NCI-H748 treated with DMSO at 0.1 percent for 48 hours (cell line): ENCODE measurements around the gene PAXX.
A peak's percentile ranks its signal among the peaks of the same experiment; 100 is the strongest.

Experiments
- DNase-seq: peaks from one replicate; lab custom pipeline; 2025; lab: John Stamatoyannopoulos, UW

Gene PAXX

DNA sequence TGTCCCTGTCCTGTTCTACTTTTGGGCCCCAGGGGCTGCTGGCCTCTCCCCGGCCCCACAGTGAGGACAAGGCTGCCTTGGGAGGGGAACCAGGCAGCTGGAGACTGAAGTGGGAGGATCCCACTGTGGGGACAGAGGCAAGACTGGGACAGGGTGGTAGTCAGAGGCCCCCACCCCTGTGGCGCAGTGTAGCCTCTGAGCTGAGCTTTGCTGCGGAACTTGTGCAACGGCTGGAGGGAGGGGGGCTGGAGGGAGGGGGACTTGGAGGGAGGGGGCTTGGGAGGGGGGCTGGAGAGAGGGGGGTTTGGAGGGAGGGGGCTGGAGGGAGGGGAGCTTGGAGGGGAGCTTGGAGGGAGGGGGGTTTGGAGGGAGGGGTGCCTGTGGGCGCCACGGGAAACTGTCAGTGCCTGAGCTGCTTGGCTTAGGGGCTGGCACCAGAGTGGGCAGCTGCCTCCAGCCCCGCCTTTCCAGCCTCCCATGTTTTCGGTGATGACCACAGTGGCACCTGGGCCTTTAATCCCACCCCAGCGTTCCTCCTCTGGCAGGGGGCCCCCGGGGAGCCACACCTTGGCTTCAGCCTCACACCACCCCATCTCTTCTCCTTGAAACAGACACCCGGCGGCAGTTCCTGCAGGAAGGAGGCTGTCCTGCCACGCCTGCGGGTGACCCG, 42.0 kb downstream of the PAXX start:
- DNase-seq, result no peak

DNA sequence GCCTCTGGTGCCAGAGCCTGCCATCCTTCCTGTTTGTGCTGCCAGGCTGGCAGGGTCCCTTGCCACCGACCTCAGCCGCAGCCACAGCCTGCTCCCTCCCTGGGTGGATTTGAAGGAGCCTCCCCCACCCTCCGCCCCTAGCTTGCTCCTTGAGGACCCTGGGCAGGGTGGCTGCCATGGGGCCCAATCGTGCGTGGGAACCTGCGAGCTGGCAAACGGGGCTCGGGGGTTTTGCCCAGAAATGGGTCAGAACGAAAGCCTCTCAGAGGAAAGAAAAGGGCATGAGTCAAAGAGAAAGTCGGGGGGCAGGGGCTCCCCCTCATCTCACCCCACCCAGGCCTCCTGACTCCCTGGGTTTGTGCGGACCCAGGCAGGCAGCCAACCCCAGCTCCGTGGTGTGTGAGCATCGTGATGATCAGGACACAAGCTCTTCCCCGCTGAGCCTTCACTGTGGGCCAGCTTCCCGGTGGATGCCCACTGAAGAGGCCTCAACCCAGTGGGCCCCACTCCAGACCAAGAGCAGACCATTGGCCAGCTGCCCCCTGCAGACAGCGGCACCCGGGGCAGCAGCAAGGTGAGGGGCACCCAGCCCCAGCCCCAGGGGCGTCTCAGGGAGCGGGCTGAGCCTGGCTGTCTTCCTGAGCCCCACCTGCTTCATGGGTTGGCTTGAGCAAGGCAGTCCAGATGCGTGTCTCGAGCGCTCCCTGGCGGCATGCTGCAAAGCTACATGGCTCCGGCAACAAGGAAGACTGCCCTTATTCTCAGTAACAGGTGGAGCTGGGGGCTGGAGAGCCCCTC, 42.7 kb downstream of the PAXX start:
- peak; percentile 65 for DNase-seq

DNA sequence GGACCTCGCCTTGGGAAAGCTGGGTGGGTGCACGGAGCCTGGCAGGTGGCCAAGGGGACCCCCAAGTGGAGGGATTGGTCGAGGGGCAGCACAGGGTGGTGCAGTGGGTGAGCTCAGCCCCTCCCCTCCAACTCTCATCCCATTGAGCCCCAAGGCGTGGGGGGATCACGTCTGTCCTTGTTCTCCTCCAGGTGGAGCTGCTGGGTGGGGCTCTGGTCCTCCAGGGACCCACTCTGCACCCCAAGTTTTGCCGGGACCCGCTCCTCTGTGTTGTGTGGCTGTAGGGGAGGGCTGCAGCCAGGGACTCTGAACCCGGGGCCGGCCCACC, 43.2 kb downstream of the PAXX start:
- no peak for DNase-seq

DNA sequence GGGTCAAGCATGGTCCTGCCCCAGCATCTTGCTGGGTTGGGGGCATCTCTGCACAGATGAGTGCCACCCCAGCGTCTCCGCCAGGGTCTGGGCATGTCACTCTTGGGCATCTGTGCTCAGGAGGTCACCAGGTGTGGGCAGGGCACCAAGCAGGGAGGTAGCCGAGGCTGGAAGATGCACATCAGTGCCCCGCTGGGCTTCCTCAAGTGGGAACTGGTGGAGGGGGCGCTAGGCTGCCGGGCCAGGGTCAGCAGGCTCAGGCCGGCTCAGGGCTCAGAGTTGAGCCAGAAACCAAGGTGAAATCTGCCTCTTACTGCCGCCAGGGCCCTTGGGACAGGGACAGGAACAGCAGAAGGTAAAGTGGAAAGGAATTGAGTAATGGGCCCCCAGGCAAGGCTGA, 43.7 kb downstream of the PAXX start:
- no peak for DNase-seq

DNA sequence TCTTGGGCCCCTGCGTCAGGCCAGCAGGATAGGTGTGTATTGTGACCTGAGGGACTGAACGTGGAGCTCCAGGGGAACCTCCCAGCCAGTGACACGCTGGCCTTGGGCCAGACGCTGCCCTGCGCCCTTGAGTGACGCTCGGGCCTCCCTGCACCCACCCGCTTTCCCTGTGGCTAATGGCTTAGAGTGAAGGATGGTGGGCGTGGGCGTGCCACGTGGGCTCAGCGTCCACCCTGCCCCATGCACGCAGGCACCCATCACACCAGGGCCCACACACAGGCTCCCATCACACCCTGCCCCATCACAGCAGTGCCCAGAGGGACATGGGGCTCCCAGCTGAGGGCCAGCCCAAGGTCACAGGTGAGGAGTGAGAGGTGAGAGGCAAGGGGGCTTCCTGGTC, 44.8 kb downstream of the PAXX start:
- DNase-seq, result no peak

DNA sequence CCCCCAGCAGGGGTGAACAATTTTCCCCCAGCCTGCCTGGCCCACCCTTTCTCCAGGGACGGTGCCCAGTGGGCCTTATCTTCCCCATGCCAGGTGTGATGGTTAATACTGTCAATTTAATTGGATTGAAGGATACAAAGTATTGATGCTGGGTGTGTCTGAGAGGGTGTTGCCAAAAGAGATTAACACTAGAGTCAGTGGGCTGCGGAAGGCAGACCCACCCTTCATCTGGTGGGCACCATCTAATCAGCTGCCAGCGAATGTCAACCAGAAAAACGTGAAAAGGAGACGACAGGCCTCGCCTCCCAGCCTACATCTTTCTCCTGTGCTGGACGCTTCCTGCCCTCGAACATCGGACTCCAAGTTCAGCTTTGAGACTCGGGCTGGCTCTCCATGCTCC, 45.3 kb downstream of the PAXX start:
- DNase-seq, result no peak

DNA sequence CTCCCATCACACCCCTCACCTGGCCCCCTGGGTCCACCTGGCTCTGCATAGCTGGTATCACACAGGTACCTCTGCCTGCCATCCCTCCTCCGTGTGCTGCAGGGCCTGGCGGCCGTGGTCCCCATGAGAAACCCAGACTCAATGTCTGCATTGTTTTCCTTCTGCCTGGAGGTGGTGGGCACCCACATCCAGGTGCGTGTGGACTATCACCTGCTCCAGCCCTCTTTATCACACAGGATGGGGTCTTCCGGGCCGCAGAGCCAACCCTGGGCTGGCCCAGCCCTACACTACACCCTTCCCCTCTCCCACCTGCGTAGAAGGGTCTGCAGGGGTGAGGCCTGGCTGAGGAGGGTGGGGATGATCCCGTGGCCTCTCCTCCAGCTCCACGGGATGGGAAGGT, 46.7 kb downstream of the PAXX start:
- DNase-seq, result no peak

DNA sequence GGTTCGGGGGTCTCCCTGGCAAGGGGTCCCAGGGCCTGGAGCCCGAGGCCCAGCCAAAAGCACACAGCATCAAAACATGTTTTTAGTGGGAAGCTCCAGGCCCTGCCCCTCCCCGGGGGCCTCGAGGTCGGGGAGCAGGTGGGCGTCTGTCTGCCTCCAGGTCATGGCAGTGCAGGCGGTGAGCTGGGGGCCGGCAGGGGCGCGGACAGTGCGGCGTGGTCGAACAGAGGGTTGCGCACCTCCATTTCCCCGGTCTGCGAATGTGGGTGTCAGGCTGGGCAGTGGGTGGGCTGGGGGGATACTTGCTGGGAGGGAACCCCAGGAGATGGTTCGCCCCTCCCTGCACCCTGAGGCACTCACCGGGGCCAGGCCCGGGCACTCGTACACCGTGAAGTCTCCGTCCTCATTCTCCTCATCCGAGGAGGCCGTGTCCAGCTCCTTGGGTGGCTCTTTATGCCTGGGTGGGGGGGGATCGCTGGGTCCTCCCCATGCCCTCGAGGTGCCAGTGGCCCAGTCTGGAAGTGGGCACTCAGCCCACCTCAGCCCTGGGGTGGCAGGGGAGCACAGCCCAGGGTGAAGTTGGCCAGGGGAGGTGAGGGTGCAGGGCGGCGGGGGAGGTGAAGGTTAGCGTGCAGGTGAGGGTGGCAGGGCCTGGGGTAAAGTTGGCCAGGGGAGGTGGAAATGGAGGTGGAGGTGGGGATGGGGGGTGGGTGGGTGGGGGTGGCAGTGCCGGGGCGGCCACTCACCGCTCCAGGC, 47.6 kb downstream of the PAXX start:
- DNase-seq, result no peak

DNA sequence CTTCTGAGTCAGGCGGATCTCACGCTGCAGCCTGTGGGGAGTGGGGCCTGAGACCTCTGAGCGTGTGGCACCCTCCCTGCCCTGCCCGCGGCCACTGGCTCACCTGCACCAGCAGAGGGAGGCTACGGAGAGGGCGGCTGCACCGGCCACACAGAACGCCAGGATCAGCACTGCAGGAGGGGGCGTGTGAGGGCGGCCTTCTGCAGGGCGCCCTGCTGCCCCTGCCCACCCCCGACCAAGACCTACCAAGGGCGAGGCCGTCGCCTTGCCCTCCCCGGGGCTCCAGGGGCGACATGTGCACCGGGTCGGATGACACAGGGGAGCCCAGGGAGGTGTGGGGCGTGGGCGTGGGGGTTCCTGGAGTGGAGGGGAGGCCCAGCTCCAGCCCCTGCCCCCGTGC, 48.3 kb downstream of the PAXX start:
- DNase-seq, result no peak

DNA sequence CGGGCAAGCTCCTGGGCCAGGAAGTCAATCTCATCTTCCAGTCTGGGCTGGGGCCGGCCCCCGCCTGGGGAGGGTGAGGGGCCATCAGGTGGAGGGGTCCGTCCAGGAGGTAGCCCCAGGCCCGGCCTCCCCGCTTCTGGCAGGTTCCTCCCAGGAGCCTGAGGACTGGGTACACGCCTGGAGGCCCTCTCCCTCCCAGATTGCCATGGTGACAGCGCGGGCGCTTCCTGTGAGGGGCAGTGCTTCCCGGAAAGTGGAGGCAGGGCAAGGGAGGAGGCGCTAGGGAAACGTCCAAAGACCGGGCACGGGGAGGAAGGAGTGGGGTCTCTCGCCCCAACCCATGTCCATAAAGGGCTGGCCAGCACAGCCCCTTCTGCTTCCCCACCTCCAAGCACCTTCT, 48.9 kb downstream of the PAXX start:
- DNase-seq, result no peak

DNA sequence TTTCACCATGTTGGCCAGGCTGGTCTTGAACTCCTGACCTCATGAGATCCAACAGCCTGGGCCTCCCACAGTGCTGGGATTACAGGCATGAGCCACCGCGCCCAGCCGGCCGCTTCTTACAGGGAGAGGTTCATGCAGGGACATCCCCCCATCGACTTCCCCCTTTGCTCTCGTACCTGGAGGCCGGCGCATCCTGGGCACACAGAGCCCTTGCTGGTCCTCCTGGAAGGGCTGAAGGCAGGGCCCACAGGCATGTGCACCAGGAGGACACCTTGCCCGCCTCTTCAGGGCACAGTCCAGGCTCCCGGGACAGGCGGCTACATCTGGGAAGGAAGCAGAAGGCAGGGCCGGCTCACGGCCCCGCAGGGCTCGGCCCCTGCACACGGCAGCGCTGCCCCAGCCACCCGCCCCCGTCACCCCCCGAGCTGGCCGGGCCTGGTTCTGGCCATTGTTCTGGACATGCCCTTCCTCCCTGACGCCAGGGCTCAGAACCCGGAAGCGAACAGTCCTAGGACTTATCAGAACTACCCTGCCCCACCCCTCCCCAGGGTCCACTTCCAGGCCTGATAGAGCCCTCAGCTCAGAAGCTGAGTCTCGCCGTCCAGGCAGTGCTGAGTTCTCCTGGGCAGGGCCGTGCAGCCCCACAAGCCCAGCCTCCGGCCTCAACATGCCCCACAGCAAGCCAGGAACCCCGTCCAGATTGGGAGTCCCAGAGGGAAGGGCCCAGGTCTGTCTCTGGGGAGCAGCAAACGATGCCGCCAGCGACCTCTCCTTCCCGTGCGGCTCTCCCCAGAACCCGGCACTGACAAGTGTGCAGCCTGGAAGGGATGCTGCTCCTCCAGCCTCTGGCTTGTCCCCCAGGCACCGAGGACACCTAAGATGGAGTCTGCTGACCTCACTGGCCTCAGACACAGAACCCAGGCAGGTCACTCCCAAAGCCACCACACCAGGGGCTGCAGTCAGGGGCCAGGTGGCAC, 50.8 kb downstream of the PAXX start:
- DNase-seq, result no peak
